VCaP (cell line): ENCODE measurements around the gene TRMT44.
"Not testable (repeated sequence)": the region's sequence is repeated elsewhere in the genome, so short reads cannot be mapped to it uniquely, and the experiment has no call there.

ENCODE experiments used
- H3K27ac ChIP-seq: fragments of 450-650 bp; 2 replicates; pipeline ENCODE4 v1.5.1; 2017
- CTCF ChIP-seq: fragments of 450-650 bp; conservative IDR thresholded peaks from 2 replicates; pipeline ENCODE4 v1.5.1; 2017; ENCODE audit warnings: mild to moderate bottlenecking, moderate library complexity

TRMT44 gene

GRCh38 chr4:8510191-8510590 lies 69.6 kb downstream of the TRMT44 start:
- no peak for TF ChIP-seq CTCF
- no peak overlapping the region for H3K27ac ChIP-seq

- no peak for TF ChIP-seq CTCF
These were observed 70.2 kb downstream of the TRMT44 start for GRCh38 chr4:8510611-8511285.

GRCh38 chr4:8512510-8512909 lies 71.9 kb downstream of the TRMT44 start:
- no peak for TF ChIP-seq CTCF
- no peak overlapping the region for H3K27ac ChIP-seq

More at GRCh38 chr4:8510611-8511285, 70.2 kb downstream of the TRMT44 start:
- H3K27ac ChIP-seq, result no peak overlapping the region

- H3K27ac ChIP-seq, result not testable (repeated sequence)
These were observed 72.5 kb downstream of the TRMT44 start for GRCh38 chr4:8513080-8513479.

- TF ChIP-seq CTCF, result no peak
- no peak overlapping the region for H3K27ac ChIP-seq
These were observed 73.4 kb downstream of the TRMT44 start for GRCh38 chr4:8513931-8514330.

GRCh38 chr4:8514391-8514790 lies 73.8 kb downstream of the TRMT44 start:
- H3K27ac ChIP-seq, result no peak overlapping the region
- no peak for TF ChIP-seq CTCF

GRCh38 chr4:8515316-8516060 lies 74.9 kb downstream of the TRMT44 start:
- no peak overlapping the region for H3K27ac ChIP-seq
- no peak for TF ChIP-seq CTCF

- no peak overlapping the region for H3K27ac ChIP-seq
- TF ChIP-seq CTCF, result no peak
These were observed 75.5 kb downstream of the TRMT44 start for GRCh38 chr4:8516061-8516573.
